ENCODE measurements around the gene POTEB3.
"Not testable (repeated sequence)": the region's sequence is repeated elsewhere in the genome, so short reads cannot be mapped to it uniquely, and the experiment has no call there.

DNA sequence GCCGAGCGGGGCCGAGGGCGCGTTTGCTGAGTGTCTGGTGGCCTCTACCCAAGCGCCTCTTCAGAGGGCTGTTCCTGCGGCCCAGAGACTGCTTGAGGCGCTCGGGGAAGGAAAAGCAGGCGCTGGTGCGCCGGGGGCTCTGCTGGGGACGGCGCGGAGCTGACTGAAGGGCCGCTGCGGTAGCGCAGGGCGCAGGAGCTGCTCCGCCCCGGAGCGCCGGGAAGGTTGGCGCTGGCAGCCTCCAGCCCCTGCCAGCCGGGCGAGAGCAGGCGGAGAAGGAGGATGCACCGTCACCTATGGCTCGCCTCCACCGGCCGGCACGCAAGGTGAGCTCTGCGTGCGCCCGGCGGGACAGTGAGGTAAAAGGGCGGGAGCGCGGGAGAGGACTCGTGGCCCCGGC is 11.2 kb upstream of the POTEB3 start:
- TF ChIP-seq, protein P1, sequence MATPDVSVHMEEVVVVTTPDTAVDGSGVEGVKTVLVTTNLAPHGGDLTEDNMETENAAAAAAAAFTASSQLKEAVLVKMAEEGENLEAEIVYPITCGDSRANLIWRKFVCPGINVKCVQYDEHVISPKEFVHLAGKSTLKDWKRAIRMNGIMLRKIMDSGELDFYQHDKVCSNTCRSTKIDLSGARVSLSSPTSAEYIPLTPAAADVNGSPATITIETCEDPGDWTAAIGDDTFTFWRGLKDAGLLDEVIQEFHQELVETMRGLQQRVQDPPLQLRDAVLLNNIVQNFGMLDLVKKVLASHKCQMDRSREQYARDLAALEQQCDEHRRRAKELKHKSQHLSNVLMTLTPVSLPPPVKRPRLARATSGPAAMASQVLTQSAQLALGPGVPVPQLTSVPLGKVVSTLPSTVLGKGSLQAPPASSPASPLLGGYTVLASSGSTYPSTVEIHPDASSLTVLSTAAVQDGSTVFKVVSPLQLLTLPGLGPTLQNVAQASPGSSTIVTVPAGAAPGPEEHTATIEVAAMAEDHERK (CRISPR knock-in tag; IDR thresholded peaks at IDR 0.05; ENCODE audit: low read depth), result not testable (repeated sequence)
- TF ChIP-seq CEBPB (IDR thresholded peaks at IDR 0.05; ENCODE audit: borderline replicate concordance, low read depth, low read length), result not testable (repeated sequence)

All from HepG2 (cell line).